Kasumi-1 (cell line): ENCODE measurements around the gene THAP7.
"Not testable (repeated sequence)": the region's sequence is repeated elsewhere in the genome, so short reads cannot be mapped to it uniquely, and the experiment has no call there.

ENCODE experiments used
- DNase-seq, 2 experiments: peaks; one replicate each; lab custom pipeline; 2025; lab: John Stamatoyannopoulos, UW

Gene THAP7

GRCh38 chr22:20978419-20978818 is 23.5 kb downstream of the THAP7 start:
- no peak for DNase-seq

- no peak for DNase-seq
Observed at GRCh38 chr22:20977516-20978170, 24.3 kb downstream of the THAP7 start.

GRCh38 chr22:20977019-20977418 is 24.9 kb downstream of the THAP7 start:
- DNase-seq = no peak

- no peak for DNase-seq
Observed at GRCh38 chr22:20976291-20976877, 25.5 kb downstream of the THAP7 start.

GRCh38 chr22:20975541-20976290 is 26.2 kb downstream of the THAP7 start:
- no peak for DNase-seq

GRCh38 chr22:20974336-20974955 is 27.5 kb downstream of the THAP7 start:
- no peak for DNase-seq

GRCh38 chr22:20973634-20974286 is 28.2 kb downstream of the THAP7 start:
- DNase-seq = no peak

GRCh38 chr22:20972933-20973577 is 28.9 kb downstream of the THAP7 start:
- no peak for DNase-seq

GRCh38 chr22:20972014-20972694 is 29.8 kb downstream of the THAP7 start:
- not testable (repeated sequence) for DNase-seq

- no peak for DNase-seq
Observed at GRCh38 chr22:20970939-20971657, 30.8 kb downstream of the THAP7 start.

- DNase-seq = peak; percentile 70 to 85
Observed at GRCh38 chr22:20968281-20968977, 33.5 kb downstream of the THAP7 start.

GRCh38 chr22:20967697-20968211 is 34.2 kb downstream of the THAP7 start:
- no peak for DNase-seq

- DNase-seq = no peak
Observed at GRCh38 chr22:20966883-20967696, 34.8 kb downstream of the THAP7 start, which contains the start of gene AIFM3. TSS of gene AIFM3 (plus strand) at chr22:20967255. CDS start at chr22:20967945, 690 bp downstream.

GRCh38 chr22:20965888-20966855 is 35.7 kb downstream of the THAP7 start:
- DNase-seq = no peak

- no peak for DNase-seq
Observed at GRCh38 chr22:20965104-20965887, 36.6 kb downstream of the THAP7 start.

- no peak for DNase-seq
Observed at GRCh38 chr22:20964799-20965103, 37.2 kb downstream of the THAP7 start.
